ENCODE results near the gene ATP2B2. TPM values are rescaled to one million over a fixed set of nuclear protein-coding genes. Genes with fewer than 3 reads are reported as not detected.

Gene ATP2B2
- total and polyA plus RNA-seq, 12 donors, result 0.37 to 3.0 (median 1.6) TPM

DNA sequence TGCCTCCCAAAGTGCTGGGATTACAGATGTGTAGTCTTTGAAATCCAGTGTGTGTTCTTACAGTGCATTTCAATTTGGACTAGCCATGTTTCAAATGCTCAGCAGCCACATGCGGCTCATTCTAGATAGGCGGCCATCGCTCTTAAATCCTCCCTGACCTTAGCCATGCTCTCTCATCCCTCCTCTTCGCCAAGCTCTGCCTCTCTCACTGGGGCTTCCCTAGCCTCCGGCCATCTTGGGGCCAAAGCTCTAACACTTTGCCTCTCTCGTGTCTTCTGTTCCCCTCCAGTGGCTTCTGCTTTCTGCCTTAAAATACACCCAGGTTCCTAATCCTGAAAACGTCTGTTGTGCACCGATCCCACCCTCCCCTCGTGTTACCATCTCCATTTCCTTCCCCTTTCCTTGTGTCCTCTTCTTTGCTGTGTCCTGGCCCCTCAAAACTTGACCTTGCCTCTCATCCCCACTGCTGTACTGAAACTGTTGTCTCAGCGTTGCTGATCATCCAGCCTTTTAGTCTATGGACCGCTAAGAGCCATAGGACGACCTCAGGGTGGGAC lies 211.3 kb downstream of the ATP2B2 start:
- H3K4me3 ChIP-seq, result no peak overlapping the region
- H3K27ac ChIP-seq, result no peak overlapping the region
- DNase-seq, result peak in 1 of 7 donors; percentile 12
- peaks cover 0 to 3% of the 10 kb centered on the region in 2 donors for H3K36me3 ChIP-seq (replicated peaks in 1 of 2)
- intact Hi-C loops (cut with DNase I), result no loop called here
- no peaks in the 10 kb centered on the region for H3K27me3 ChIP-seq
- TF ChIP-seq, protein P1, sequence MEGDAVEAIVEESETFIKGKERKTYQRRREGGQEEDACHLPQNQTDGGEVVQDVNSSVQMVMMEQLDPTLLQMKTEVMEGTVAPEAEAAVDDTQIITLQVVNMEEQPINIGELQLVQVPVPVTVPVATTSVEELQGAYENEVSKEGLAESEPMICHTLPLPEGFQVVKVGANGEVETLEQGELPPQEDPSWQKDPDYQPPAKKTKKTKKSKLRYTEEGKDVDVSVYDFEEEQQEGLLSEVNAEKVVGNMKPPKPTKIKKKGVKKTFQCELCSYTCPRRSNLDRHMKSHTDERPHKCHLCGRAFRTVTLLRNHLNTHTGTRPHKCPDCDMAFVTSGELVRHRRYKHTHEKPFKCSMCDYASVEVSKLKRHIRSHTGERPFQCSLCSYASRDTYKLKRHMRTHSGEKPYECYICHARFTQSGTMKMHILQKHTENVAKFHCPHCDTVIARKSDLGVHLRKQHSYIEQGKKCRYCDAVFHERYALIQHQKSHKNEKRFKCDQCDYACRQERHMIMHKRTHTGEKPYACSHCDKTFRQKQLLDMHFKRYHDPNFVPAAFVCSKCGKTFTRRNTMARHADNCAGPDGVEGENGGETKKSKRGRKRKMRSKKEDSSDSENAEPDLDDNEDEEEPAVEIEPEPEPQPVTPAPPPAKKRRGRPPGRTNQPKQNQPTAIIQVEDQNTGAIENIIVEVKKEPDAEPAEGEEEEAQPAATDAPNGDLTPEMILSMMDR (IDR thresholded peaks at IDR 0.05), result no peak
- TF ChIP-seq POLR2A (IDR thresholded peaks at IDR 0.05), result no peak
- 86 to 90% (median 87%) methylated on average over 12 of the region's 12 CpGs for WGBS, 4 donors
- H3K9me3 ChIP-seq (replicated peaks in 1 of 3), result no peaks in the 10 kb centered on the region
- H3K4me1 ChIP-seq (replicated peaks in 1 of 2), result peaks cover 0 to 4% of the 10 kb centered on the region in 2 donors

DNA sequence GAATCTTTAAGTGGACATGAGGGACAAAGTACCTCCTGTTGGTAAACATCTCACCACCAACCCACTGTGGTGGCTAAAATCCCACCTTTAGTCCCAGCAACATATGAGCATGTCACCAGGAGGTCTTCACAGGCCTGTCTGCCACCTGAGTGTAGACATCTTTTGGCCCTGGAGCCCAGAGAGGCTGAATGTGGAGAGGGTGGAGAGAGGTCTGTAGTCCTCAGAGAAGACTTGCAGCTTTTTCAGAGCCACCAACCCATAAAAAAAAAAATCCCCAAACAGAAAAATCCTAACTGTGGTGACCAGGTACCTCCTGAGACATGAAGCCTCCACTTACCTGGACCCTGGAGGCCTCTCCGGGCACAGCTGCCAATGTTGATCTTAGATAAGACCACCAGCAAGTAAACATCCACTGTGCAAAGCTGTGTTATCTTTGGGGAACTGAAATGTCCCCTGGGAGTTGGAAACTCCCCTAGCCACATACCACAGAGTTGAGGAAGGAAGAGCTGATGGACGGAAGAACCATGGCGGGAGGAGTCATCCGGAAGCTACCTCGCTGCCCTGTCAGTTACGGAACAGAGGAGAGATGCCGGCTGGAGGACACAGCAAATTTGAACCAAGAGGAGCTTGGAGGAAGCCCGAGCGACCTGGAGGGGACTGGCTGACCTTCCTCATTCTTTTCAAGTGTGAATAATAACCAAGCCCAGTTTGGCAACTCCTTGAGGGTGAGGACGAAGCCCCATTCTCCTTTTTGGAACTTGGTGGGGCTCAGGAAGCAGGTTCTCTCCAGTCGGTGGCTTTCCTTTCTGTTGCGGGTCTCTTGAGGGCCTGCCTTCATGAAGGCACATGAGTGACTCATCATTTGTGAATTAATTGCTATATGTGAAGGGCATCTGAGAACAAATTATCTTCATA lies 212.6 kb downstream of the ATP2B2 start, which contains the start of gene GHRL:
TSS of gene GHRL (minus strand) at position 443 of the 915 bp plus-strand sequence. CDS start 2,767 bp downstream, outside the sequence.
- DNase-seq, result peak in 1 of 7 donors; percentile 18
- H3K4me1 ChIP-seq (replicated peaks in 1 of 2), result peaks cover 0 to 4% of the 10 kb centered on the region in 2 donors
- no peak within 1 kb of the TSS for H3K4me3 ChIP-seq
- peaks cover 0 to 7% of the 10 kb centered on the region in 2 donors for H3K36me3 ChIP-seq (replicated peaks in 1 of 2)
- 55 to 72% (median 64%) methylated on average over 12 of the region's 12 CpGs for WGBS, 4 donors
- H3K9me3 ChIP-seq (replicated peaks in 1 of 3), result no peaks in the 10 kb centered on the region
- intact Hi-C loops (cut with DNase I), result no loop called here
- TF ChIP-seq, protein P1 (IDR thresholded peaks at IDR 0.05), result no peak
- TF ChIP-seq POLR2A (IDR thresholded peaks at IDR 0.05), result no peak
- H3K27ac ChIP-seq, result peak within 1 kb of the TSS in 2 of 5 donors; percentile 38 to 55
- H3K27me3 ChIP-seq, result no peaks in the 10 kb centered on the region

DNA sequence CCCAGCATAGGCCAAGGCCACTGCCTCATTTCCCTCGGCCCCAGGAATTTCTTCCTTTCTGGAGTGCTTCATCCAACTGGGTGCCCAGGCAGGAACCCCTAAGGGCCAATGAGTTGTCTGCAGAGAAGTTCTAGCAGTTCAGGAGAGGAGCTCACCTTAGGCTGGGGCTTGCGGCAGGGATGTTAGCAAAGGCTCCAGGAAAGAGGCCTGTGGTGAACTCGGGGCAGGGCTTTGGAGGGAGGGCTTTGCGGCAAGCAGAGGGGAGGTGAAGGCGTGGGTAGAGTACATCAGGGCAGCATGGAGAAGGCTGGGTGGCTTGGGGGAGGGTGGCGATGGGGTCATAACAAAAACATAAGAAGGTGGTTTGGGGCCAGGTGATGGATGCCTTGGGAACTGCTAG lies 213.7 kb downstream of the ATP2B2 start:
- DNase-seq, result no peak
- Histone ChIP-seq H3K36me3 (replicated peaks in 1 of 2) (peaks cover 0 to 7% of the 10 kb centered on the region in 2 donors), H3K27ac (no peak overlapping the region), H3K9me3 (replicated peaks in 1 of 3) (no peaks in the 10 kb centered on the region), H3K4me3 (no peak overlapping the region), H3K4me1 (replicated peaks in 1 of 2) (peaks cover 0 to 4% of the 10 kb centered on the region in 2 donors), H3K27me3 (no peaks in the 10 kb centered on the region)
- 85 to 93% (median 92%) methylated on average over 6 of the region's 6 CpGs for WGBS, 4 donors
- intact Hi-C loops (cut with DNase I), result no loop called here
- no peak for TF ChIP-seq POLR2A (IDR thresholded peaks at IDR 0.05)
- TF ChIP-seq, protein P1 (IDR thresholded peaks at IDR 0.05), result no peak

DNA sequence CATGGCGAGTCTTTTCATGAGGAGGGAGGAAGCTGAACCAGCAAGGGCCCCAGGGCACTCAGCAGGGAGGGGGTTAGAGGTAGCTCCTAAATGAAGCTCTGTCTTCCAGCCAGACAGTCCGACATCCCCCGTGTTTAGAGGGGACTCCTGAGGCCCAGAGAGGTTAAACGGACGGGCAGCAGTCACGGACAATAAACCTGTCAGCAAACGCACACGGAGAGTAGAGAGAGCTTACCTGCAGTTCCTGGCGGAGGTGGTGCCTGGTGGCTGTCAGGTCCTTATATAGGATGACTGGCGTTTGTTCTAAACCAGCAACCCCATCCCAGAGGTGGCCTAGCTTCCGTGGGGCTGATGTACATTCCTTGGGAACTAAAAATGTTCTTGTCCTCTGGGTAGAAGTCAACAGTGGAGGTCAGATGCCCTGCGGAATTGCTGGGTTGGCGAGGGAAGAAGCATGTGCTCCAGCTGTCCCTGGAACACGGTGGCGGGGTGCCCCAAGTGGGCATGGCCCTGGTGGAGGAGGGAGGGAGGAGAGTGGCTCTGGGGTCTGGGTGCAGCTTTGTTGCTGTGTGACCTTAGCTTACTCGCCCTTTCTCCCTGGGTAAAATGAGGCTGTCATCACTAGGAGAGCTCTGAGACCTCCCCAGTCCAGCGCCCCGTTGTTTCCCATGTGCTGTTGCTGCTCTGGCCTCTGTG lies 214.8 kb downstream of the ATP2B2 start:
- Histone ChIP-seq H3K27me3 (no peaks in the 10 kb centered on the region), H3K9me3 (replicated peaks in 1 of 3) (no peaks in the 10 kb centered on the region), H3K4me1 (replicated peaks in 1 of 2) (peaks cover 0 to 4% of the 10 kb centered on the region in 2 donors), H3K36me3 (replicated peaks in 1 of 2) (peaks cover 0 to 17% of the 10 kb centered on the region in 2 donors), H3K27ac (no peak overlapping the region), H3K4me3 (no peak overlapping the region)
- intact Hi-C loops (cut with DNase I), result no loop called here
- WGBS, 4 donors, result 82 to 88% (median 84%) methylated on average over 8 to 18 of the region's 18 CpGs
- no peak for DNase-seq
- TF ChIP-seq, protein P1 (IDR thresholded peaks at IDR 0.05), result no peak
- no peak for TF ChIP-seq POLR2A (IDR thresholded peaks at IDR 0.05)
